GM18508 (cell line): ENCODE results near the gene ZBTB17.

Source experiments
- ATAC-seq: cut with Tn5 transposase; IDR thresholded peaks from one replicate; pipeline ENCODE4 v1.9.1; 2021; ENCODE audit warnings: moderate number of reproducible peaks; ENCODE audit not compliant: insufficient read depth, unreplicated experiment

ZBTB17 gene

DNA sequence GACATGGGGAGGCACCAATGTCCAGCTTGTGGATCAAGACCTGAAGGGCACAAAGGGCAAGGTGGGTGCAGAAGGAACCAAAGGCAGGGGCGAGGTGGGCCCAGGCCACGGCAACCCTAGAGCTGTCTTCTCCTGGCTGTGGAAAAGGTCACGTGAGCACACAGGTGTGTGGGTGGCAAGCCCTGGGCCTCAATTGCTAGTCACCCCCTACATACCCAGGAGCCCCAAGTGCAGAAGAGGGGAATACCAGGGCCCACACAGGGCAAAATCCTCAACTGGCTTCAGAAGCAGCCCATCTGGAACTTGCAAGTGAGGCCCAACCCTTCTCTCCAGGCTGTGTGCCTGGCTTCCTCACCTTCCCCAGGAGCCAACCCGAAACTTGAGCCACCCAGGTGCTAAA is 25.6 kb downstream of the ZBTB17 start:
- ATAC-seq, result no peak

DNA sequence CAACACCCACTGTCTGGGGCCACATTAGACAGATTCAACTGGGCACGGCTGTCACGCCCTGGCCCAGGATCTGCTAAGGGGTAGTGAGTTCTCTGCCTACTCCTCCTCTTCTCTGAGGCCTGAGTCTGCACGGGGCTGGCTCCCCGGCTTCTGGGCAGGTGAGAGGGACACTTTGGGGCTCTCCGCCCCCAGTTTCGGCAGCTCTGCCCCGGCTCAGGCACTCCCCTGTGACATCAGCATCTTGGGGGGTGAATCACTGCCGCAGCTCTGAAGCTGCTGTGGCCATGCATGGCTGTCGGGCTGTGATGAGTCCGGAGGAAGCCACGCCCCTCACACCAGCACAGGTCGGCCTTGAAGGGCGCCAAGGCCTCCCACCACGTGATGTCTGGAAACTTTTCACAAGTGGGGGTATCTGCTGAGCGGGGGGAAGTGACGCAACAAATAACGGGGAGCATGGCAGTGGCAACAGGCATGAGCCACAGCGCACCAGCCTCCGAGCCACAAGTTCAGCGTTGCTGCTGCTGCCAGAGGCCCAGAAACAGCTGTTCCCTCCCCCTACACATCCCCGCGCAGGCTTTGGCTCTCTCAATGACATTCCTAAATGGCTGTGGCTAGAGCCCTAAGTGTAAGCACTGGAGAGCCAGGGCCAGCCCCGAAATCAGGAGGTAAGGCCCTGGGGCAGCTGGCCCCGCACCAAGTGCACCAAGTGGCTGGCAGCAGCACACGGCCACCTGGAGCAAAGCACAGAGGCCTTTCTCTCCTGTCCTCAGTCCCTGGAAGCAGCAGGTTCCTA is 26.3 kb downstream of the ZBTB17 start:
- ATAC-seq, result no peak

DNA sequence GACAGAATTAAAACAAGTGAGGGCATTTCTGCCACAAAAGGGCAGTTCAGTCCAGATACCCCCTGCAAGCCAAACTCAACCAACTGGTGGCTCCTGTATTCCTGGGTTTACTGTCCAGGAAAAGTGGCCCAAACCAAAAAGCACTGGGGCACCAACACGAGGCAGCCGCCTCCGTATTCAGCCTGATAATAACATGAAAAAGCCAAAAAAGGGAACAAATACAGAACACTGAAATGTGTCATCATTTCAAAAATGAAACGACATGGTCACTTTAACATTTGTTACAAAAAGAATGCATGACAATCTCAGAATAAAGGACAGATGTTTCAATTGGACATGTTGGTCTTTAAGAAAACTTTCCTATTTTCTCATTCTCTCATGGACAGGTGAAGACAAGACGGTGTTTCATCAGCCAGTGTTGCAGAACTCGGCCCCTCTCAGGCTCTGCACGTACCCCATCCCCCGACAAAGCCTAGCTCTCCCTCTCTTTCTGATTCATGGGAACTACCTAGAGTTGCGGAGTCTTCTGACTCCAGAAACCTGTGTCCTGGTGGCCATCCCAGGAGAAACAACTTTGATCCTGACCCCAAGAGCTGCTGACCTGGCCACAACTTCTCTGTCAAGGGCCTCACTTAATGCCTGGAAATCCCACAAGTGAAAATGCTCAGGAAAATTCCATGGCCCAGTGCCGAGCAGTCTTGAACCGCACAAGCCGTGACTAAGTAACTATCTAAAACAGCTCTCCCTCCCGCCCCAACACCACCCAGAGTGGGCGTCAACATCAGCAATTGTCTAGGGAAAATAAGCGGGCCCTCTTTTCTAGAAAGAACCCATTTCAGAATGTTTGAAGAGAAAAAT is 27.1 kb downstream of the ZBTB17 start:
- ATAC-seq, result no peak

DNA sequence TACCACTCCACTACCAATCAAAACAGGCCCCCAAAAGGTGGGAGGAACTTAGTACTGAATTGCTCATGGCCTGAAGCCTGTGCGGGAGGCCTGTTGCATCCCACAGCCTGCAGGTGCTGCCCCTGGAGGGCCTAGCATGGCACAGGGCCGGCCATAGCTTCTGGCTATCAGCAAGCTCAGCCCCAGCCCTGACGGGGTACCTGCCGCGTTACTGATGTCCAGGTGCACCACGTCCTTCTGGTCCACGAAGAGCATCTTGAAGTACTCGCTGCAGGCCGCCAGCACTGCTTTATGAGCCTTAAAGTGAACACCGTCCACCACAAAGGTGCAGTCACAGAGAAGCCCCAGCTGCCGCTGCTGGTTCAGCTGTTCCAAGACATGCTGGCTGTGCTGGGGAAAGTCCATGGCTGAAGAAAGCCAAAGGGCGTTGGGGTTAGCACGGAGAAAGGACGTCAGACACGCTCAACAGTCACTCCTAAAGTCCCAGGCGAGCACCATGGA is 27.8 kb downstream of the ZBTB17 start:
- ATAC-seq, result no peak

DNA sequence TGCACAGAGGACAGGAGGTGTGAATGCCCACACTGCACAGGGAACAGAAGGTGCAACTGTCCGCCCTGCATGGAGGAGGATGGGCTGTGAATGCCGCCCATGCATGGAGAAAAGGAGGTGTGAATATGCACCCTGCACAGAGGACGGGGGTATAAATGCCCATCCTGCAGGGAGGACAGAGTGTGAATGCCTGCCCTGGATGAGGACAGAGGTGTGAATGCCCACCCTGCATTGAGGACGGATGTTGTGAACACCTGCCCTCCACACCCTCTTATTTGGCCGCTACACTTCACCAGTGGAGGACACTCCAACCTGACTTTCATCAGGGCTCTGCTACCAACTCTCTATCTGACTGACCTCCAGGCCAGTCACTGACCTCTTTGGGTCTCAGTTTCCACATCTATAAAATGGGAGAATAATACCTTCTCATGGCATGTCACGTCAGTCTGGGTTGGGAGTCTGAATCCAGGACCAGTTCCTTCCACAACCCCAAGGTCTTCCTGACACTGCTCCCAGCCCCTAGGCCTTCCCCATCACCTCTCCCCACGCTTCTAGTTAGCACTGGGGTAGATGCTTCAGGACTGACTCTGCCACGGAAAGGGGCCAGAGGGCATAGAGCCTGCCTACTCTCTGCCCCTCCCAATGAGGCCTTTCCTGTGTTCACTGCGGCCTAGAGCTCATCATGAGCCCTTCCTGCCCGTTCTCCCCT is 28.4 kb downstream of the ZBTB17 start:
- ATAC-seq, result no peak

DNA sequence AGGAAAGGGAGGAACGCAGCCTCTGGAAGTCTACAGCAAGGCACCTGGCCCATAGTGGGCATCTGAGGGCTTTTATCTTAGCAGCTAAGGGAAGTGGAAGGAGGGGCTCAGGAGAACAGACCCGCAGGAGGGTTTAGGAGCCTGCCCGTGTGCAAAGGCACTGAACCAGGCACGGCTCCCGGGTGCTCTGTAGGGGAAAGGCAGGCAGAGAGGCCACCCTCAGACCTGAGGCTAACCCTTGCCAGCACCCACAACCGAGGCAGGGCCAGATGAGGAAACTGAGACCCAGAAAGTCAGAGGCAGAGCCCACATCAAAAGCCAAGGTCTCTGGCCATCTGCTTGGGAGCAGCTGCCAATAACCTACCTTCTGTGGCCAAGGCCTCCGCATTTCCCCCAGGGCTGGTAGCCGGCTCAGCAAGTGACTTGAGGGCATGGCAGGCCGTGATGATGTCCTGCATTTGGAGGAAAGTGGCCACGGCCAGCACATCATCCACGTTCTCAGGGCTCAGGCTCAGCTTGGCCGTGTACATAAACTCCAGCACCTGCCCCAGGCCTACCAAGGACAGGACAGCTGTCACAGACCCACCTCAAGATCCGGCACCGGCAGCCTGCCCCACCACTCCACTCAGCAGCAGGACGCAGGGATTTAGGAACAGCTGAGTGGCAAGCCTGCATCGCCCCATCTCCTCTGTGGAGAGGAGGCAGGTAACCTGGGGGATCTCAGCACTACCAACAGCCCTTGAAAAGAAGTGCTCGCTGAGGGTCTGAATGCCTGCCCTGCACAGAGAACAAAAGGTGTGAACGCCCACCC is 29.1 kb downstream of the ZBTB17 start:
- ATAC-seq, result no peak

DNA sequence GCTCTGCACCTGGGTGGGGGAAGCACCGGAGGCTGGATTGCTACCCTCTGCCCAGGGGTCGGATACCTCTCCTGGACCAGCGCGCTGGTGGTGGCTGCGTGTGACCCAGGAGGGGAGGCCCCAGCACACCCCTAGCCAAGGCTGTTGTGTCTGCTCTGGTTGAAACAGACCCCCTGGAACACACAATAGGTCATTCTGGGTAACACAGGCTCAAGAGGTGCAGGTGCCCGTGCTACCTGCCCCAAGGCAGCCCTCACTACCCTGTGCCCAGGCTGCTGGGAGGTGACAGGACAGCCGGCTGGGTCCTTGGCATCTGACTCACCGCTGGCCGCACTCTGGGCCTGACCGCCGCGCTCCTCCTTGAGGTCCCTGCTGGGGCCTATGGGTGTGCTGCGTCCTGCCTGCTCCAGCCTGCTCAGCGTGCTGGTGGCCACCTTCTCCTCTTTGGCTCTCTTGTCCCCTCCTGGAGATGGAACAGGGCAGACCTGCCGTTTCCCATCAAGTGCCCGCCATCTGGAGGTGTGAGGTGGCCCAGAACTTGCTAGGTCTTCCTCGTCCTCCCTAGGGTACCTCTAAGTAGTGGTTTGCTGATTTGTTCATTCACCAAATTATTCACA is 30.0 kb downstream of the ZBTB17 start:
- ATAC-seq, result no peak

DNA sequence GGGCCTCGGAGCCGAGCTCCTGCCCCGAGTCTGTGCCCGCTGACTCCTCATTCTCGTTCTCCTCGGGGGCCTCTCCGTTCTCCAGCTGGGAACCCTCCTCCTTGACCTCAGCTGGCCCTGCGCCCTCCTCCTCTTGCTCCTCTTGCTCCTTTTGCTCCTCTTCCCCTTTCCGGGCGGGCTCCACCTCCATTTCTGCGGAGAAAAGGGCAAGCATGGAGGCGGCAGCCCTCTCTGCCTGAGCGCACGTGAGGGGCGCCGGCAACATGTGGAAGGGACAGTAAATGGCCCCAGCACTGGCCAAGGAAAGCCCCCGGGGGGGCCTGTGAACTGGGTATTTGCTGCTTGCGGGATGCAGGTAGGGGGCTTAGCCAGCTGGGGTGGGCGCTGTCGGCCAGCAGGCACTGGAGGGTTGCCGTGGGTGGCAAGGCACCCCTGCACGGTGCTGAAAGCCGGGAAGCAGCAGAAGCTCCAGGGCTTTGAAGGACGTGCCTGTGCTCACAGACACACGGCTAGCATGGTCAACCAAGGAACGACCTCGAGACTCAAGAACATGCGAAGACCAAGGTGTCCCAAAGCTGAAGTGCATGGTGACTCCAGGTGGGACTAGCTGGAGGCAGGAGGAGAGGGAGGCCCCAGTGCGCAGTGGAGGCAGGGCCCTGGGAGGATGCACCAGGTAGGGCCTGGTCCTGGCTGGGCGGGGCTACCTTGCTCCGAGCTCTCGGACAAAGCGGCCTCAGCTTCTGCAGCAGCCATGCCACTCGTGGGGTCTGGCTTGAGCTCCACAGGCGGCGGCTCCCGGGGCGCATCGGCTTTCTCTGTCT is 30.7 kb downstream of the ZBTB17 start:
- no peak for ATAC-seq

DNA sequence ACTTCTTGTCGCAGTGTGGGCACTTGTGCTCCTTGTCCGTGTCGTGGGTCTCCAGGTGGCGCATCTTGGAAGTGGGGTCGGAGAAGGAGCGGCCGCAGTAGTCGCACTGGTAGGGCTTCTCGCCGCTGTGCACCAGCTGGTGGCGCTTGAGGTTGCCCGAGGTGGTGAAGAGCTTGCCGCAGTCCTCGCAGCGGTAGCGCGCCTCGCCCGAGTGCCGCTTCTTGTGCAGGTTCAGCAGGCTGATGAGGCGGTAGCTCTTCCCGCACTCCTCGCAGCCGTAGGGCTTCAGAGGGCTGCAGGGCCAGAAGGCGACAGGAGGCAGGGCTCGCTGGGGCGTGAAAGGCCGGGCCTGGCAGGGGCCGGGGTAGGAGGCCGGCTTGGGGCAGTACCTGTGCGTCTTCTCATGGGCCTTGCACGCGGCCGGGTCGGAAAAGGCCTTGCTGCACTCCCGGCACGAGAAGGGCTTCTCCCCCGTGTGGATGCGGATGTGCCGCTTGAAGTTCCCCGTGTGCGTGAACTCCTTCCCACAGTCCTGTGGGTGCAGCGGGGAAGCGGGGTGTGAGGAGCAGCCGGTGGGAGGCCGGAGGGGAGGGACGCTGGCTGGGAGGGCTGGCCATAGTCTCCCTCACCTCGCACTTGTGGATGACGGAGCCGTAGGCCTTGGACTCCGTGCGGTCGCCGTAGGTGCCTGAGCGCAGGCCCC is 31.4 kb downstream of the ZBTB17 start:
- no peak for ATAC-seq

DNA sequence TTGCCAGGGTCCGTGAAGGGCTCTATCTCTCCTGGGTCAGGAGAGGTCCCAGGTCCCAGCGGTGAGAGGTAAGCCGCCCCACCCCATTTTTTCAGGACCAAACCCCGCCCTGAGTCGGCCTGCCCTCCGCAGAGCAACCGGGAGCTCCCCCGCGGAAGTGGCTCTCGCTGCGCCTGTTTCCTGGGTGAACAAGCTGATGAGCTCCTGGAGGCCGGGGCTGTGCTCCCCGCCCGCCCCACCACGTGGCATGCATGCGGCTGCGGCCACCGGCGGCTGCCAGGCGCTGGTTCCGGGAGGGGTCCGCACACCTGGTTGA is 32.0 kb downstream of the ZBTB17 start:
- no peak for ATAC-seq

DNA sequence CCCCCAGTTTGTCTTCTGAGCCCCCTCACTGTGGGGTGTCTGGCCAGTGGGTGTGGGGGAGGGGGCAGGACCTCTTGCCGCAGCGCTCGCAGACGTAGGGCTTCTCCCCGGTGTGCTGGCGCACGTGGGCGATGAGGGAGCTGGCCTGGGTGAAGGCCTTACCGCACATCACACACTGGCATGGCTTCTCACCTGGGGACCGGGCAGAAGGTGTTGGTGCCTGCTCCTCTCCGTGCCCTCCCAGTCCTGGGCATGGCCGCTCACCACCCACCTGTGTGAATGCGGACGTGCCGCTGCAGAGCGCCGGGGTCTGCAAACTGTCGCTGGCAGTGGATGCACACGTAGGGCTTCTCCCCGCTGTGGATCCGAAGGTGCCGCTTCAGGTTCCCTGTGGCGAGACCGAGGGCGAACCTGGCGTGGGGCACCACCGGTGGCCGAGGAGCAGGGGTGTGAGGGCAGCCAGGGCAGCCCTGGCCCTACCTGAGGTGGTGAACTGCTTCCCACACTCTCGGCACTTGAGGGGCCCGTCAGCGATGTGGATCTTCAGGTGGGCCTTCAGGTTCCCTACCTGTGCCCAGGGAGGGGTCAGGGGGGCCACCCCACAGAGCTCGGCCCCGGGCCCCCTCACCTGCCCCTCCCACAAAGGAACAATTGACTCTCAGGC is 32.4 kb downstream of the ZBTB17 start:
- ATAC-seq, result no peak

DNA sequence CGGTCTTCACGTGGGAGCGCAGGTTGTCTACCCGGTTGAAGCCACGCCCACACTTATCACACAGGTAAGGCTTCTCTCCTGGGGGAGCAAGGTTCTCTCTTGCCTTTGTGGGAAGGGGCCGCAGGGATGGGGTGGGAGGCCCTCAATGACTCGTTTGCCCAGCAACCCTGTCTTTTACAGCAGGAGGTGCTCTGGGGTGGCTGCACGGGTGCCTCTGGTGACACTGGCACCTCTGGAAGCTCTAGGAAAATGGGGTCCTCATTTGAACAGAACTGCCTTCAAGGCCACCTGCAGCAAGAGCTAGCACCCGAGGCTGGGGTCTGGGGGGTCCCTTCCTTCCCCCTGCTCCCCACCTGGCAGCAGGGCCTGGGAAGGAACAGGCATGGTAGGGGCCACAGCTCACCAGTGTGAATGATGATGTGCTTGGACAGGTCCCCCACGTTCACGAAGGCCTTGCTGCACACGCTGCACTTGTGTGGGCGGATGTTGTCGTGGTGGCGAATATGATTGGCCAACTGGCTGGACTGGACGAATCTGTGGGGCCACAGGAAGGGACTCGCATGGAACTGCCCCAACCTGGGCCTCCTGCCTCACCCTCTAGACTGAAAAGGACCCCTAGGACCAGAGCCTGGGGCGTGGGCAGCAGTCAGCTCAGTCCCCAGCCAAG is 33.1 kb downstream of the ZBTB17 start:
- no peak for ATAC-seq

DNA sequence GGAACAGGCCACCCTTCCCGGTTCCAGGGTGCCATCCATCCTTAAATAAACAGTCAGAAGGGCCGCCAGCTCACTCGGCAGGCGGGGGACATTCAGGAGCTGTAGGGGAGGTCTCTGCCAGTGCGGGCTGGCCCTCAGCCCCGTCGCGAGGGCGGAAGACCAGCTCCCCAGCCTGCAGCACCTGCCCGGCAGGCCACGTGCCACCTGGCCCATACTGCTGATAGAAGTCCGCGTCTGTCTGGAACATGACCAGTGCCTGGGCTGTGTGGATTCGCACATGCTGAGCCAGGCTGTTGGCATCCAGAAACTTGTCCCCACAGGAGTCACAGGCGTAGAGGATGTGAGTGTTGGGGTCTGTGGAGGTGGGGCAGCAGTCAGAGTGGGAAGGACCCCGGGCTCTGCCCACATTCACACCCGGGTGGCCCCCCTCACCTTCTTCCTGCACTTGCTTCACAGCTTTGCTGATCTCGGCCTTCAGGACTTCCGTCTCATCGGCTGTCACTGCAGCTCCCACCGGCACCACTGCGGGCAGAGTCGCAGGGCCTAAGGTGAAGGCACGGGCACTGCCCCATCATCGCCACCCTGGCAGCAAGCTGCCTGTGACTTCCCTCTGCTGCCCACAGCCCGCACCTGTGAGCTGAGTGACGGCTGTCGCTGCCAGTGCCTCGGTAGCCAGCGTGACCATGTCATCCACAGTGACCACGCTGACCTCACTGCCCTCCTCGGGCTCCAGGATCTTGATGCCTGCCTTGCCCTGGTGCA is 33.8 kb downstream of the ZBTB17 start:
- ATAC-seq, result no peak

DNA sequence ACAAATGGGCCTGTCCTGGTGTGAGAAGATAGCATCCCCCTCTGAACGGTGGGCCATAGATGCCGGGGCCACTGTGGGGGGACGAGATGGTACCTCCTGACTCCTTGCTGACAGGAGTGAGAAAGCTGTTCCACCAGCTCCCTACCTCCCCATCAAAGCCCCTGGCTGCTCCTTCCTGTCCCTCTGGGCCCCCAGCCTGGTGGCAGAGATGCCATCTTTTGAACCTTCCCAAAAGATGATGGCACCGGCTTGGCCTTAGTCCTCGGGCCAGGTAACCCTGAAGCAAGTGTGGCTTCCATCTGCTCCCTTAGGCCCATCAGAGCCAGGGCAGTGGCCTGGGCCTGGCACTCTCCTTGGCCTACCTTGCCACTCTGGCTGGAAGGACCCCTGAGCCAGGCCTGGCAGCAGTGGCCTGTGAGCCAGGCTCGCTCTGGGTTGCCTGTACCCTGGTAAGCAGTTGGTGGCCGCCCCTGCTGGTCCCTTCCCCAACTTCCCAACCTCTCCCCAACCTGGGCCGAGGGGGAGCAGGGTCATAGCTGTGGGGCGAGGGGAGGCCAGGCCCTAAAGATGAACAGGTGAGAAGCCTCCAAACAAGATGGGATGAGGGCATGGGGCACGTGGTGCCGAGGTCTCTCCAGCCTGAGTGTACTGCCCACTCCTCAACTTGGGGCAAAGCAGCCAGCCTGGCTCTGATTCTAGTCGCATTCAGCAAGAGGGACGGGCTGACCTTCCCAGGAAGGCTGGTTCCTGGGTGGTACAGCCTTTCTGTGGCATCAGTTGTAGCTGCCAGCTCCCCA is 34.7 kb downstream of the ZBTB17 start:
- no peak for ATAC-seq

DNA sequence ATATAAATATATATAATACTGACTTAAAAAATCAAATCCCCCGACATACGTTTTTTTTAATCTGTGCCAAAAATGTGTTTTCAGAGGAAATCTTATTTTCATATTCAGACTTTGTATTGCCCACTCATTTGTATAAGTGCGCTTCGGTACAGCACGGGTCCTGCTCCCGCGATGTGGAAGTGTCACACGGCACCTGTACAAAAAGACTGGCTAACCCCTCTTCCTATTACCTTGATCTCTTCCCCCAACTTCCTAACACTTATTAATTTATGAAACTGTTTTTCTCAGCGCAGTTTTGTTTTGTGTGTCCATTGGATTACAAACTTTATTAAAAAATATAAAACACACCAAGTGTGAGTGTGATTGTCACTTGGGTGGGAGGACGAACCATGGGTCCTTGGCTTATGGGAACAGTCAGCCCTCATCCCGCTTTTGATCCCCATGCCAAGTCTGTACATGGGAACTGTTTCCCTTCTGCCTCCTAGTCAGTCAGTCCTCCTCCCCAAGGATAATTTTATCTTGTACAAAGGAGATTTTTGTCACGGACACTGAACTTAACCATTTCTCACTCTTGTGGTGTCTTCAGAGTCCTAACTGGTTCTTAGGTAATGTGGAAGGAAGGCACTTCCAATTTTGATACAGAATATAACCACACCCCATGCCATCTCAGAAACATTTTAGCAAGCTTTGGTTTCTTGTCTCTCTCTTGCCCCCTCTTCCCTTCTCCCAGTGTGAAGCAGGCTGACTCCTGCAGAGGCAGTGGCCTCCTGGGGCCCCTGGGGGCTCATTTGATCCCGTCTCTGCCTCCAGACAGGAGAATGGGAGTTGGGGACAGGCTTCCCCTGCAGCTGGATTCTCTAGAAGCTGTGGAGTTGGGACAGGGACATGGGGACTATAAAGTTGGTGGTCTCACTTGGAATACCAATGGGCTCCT is 35.5 kb downstream of the ZBTB17 start:
- no peak for ATAC-seq
